ENCODE results near the gene SCG2. TPM values are rescaled to one million over a fixed set of nuclear protein-coding genes. Genes with fewer than 3 reads are reported as not detected.

Gene SCG2
- polyA plus RNA-seq, 1 donor (not counting 4 experiments of a cell fraction or from before 2014, with no cell fraction given): 0.10 TPM

DNA sequence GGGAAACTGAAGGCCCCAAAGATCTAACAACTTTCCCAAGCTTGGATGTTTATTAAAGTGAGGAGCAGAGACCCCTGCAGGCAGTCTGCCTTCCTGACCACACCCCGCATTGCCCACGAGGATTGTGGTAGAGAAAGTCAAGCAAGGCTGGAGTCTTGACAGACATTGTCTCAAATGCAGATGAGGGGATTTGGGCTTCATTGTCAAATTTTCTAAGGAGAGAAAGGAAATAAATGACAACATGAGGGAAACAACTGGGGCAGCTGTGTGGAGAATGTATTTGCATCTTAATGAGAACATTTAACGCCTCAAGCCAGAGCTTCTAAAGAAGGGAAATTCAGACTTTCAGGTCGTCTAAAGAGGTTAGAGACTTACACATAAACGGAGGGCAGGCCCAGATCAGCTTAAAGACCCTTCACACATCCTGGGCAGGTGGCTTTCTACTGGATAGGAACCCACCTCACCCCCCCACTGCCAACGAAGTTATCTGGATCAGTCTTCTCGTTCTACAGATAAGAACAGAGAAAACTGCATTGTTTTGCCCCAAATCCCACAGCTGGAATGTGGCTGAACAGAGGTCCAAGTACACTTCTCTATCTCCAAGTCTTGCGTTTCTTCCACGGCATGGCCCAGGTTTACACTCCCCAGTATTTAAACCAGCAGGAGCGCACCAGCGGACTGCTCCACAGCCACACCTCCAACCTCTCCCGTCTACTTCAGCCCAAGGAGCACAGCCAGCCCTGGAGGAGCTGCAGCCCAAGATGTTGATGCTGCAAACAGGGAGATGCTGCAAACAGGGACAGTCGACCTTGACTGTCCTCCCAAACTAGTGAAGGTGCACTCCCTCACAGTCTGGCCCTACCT lies 16.2 kb upstream of the SCG2 start:
- FAIRE-seq: peak; percentile 5

DNA sequence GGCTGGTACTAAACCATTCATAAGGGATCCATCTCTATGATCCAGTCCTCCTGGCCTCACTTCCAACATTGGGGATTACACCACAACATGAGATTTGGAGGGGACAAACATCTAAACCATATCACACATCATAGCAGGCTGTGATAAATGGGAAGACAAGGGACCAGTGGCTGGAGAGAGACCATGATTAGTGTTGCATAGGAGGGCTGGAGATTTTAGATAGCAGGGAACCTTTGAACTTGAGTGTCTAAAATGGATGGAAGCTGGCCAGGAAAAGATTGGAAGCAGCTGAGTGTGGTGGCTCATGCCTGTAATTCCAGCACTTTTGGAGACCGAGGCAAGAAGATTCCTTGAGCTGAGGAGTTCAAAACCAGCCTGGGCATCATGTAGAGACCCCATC lies 12.4 kb upstream of the SCG2 start:
- no peak overlapping the region for H3K9ac ChIP-seq (ENCODE audit: control insufficient read depth, extremely low read depth, insufficient read depth, low read length)
- TF ChIP-seq, protein P1, sequence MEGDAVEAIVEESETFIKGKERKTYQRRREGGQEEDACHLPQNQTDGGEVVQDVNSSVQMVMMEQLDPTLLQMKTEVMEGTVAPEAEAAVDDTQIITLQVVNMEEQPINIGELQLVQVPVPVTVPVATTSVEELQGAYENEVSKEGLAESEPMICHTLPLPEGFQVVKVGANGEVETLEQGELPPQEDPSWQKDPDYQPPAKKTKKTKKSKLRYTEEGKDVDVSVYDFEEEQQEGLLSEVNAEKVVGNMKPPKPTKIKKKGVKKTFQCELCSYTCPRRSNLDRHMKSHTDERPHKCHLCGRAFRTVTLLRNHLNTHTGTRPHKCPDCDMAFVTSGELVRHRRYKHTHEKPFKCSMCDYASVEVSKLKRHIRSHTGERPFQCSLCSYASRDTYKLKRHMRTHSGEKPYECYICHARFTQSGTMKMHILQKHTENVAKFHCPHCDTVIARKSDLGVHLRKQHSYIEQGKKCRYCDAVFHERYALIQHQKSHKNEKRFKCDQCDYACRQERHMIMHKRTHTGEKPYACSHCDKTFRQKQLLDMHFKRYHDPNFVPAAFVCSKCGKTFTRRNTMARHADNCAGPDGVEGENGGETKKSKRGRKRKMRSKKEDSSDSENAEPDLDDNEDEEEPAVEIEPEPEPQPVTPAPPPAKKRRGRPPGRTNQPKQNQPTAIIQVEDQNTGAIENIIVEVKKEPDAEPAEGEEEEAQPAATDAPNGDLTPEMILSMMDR (optimal IDR thresholded peaks at IDR 0.05 in 1 of 3, IDR thresholded peaks at IDR 0.05 in 1 of 3, conservative IDR thresholded peaks at IDR 0.05 in 1 of 3; ENCODE audit: extremely low read depth in 1 of 3, insufficient read depth in 2 of 3, low read length in 3 of 3): no peak
- TF ChIP-seq EZH2 (IDR thresholded peaks at IDR 0.05; ENCODE audit: low read length): no peak
- H2AFZ ChIP-seq (ENCODE audit: control insufficient read depth, low read length): no peak overlapping the region
- no peaks in the 10 kb centered on the region for H3K9me1 ChIP-seq (ENCODE audit: control insufficient read depth, extremely low read depth, insufficient read depth, low read length)
- H3K4me2 ChIP-seq (ENCODE audit: control insufficient read depth, extremely low read depth, insufficient read depth, low read depth, low read length): no peak overlapping the region
- dilution Hi-C loops (cut with MboI; ENCODE audit: extremely low pct_ligation_motif_present, low sequenced_read_pairs): no loop called here
- no peaks in the 10 kb centered on the region for H3K27me3 ChIP-seq (ENCODE audit: control insufficient read depth, extremely low read depth, insufficient read depth, low read length)
- no peaks in the 10 kb centered on the region for H3K79me2 ChIP-seq (ENCODE audit: control insufficient read depth, insufficient read depth, low read length)
- no peaks in the 10 kb centered on the region for H4K20me1 ChIP-seq (ENCODE audit: control insufficient read depth, extremely low read depth, insufficient read depth, low read length)
- no peak overlapping the region for H3K27ac ChIP-seq (ENCODE audit: control insufficient read depth, insufficient read depth, low read length)
- DNase-seq (ENCODE audit: low read depth, low spot score) (no peak), FAIRE-seq (no peak)
- H3K36me3 ChIP-seq (ENCODE audit: control insufficient read depth in 2 of 2, extremely low read depth in 1 of 2, insufficient read depth in 2 of 2, low read length in 2 of 2): no peaks in the 10 kb centered on the region
- H3K9me3 ChIP-seq (ENCODE audit: control insufficient read depth, low read depth, low read length): no peaks in the 10 kb centered on the region
- H3K4me3 ChIP-seq (ENCODE audit: control insufficient read depth in 2 of 3, extremely low read depth in 1 of 3, insufficient read depth in 2 of 3, low read depth in 1 of 3, low read length in 3 of 3): no peak overlapping the region
- H3K4me1 ChIP-seq (ENCODE audit: control insufficient read depth, extremely low read depth, insufficient read depth, low read length): peaks cover 7% of the 10 kb centered on the region

More for the DNA sequence above, 16.2 kb upstream of the SCG2 start:
- Histone ChIP-seq H3K27ac (ENCODE audit: control insufficient read depth, insufficient read depth, low read length) (no peak overlapping the region), H3K36me3 (ENCODE audit: control insufficient read depth in 2 of 2, extremely low read depth in 1 of 2, insufficient read depth in 2 of 2, low read length in 2 of 2) (no peaks in the 10 kb centered on the region), H3K79me2 (ENCODE audit: control insufficient read depth, insufficient read depth, low read length) (no peaks in the 10 kb centered on the region), H3K4me1 (ENCODE audit: control insufficient read depth, extremely low read depth, insufficient read depth, low read length) (no peaks in the 10 kb centered on the region), H3K9me3 (ENCODE audit: control insufficient read depth, low read depth, low read length) (no peaks in the 10 kb centered on the region), H3K9me1 (ENCODE audit: control insufficient read depth, extremely low read depth, insufficient read depth, low read length) (no peaks in the 10 kb centered on the region), H3K4me3 (ENCODE audit: control insufficient read depth in 2 of 3, extremely low read depth in 1 of 3, insufficient read depth in 2 of 3, low read depth in 1 of 3, low read length in 3 of 3) (no peak overlapping the region), H3K27me3 (ENCODE audit: control insufficient read depth, extremely low read depth, insufficient read depth, low read length) (no peaks in the 10 kb centered on the region), H4K20me1 (ENCODE audit: control insufficient read depth, extremely low read depth, insufficient read depth, low read length) (no peaks in the 10 kb centered on the region), H3K9ac (ENCODE audit: control insufficient read depth, extremely low read depth, insufficient read depth, low read length) (no peak overlapping the region), H3K4me2 (ENCODE audit: control insufficient read depth, extremely low read depth, insufficient read depth, low read depth, low read length) (no peak overlapping the region), H2AFZ (ENCODE audit: control insufficient read depth, low read length) (no peak overlapping the region)
- no peak for DNase-seq (ENCODE audit: low read depth, low spot score)
- TF ChIP-seq EZH2 (IDR thresholded peaks at IDR 0.05; ENCODE audit: low read length): no peak
- TF ChIP-seq, protein P1 (optimal IDR thresholded peaks at IDR 0.05 in 1 of 3, IDR thresholded peaks at IDR 0.05 in 1 of 3, conservative IDR thresholded peaks at IDR 0.05 in 1 of 3; ENCODE audit: extremely low read depth in 1 of 3, insufficient read depth in 2 of 3, low read length in 3 of 3): peak in 1 of 3 experiments; percentile 13
- dilution Hi-C loops (cut with MboI; ENCODE audit: extremely low pct_ligation_motif_present, low sequenced_read_pairs): no loop called here

All from keratinocyte (primary cell).